Limb (tissue), 2 donors: Measurements from ENCODE around the gene ZNF277.
A peak's percentile ranks its signal among the peaks of the same experiment; 100 is the strongest.
"Not testable (repeated sequence)": the region's sequence is repeated elsewhere in the genome, so short reads cannot be mapped to it uniquely, and the experiment has no call there.

Source experiments
- DNase-seq, 2 donors: peaks; one replicate each; pipeline ENCODE4 v3.0.0-alpha.2; 2016; ENCODE audit errors: extremely low spot score in 2 of 2

The ZNF277 gene

GRCh38 chr7:112290065-112290464, 83.6 kb downstream of the ZNF277 start:
- DNase-seq, result no peak

GRCh38 chr7:112292162-112292561, 85.7 kb downstream of the ZNF277 start:
- no peak for DNase-seq

- no peak for DNase-seq
Observed at GRCh38 chr7:112293416-112293815, 86.9 kb downstream of the ZNF277 start.

GRCh38 chr7:112296432-112296831, 89.9 kb downstream of the ZNF277 start:
- DNase-seq, result peak in 1 of 2 donors; percentile 25

- no peak for DNase-seq
Observed at GRCh38 chr7:112297681-112298080, 91.2 kb downstream of the ZNF277 start.

GRCh38 chr7:112298543-112299100, 92.1 kb downstream of the ZNF277 start:
- no peak for DNase-seq

- DNase-seq, result no peak
Observed at GRCh38 chr7:112300072-112300471, 93.6 kb downstream of the ZNF277 start.

- no peak for DNase-seq
Observed at GRCh38 chr7:112300831-112301407, 94.4 kb downstream of the ZNF277 start.

- no peak for DNase-seq
Observed at GRCh38 chr7:112302566-112302965, 96.1 kb downstream of the ZNF277 start.

GRCh38 chr7:112306903-112307302, 100.4 kb downstream of the ZNF277 start:
- no peak for DNase-seq

GRCh38 chr7:112307506-112307905, 101.0 kb downstream of the ZNF277 start:
- DNase-seq, result no peak

- no peak for DNase-seq
Observed at GRCh38 chr7:112308974-112309373, 102.5 kb downstream of the ZNF277 start.

GRCh38 chr7:112316803-112317202, 110.3 kb downstream of the ZNF277 start:
- not testable (repeated sequence) for DNase-seq

- DNase-seq, result no peak
Observed at GRCh38 chr7:112322070-112322469, 115.6 kb downstream of the ZNF277 start.

GRCh38 chr7:112327566-112327965, 121.1 kb downstream of the ZNF277 start:
- DNase-seq, result no peak

GRCh38 chr7:112331492-112331891, 125.0 kb downstream of the ZNF277 start:
- DNase-seq, result peak in 1 of 2 donors; percentile 17

GRCh38 chr7:112334366-112334765, 127.9 kb downstream of the ZNF277 start:
- DNase-seq, result no peak

GRCh38 chr7:112336261-112336660, 129.8 kb downstream of the ZNF277 start:
- no peak for DNase-seq

GRCh38 chr7:112336936-112337576, 130.6 kb downstream of the ZNF277 start:
- no peak for DNase-seq

GRCh38 chr7:112337892-112338291, 131.4 kb downstream of the ZNF277 start:
- DNase-seq, result no peak

- DNase-seq, result no peak
Observed at GRCh38 chr7:112338786-112339185, 132.3 kb downstream of the ZNF277 start.

GRCh38 chr7:112341464-112341863, 135.0 kb downstream of the ZNF277 start:
- DNase-seq, result no peak
